NCI-H2227 (cell line): ENCODE results near the gene DRC7.
"Not testable (repeated sequence)": the region's sequence is repeated elsewhere in the genome, so short reads cannot be mapped to it uniquely, and the experiment has no call there.

Source experiments
- DNase-seq: peaks from one replicate; lab custom pipeline; 2025; ENCODE audit not compliant: unreplicated experiment; lab: John Stamatoyannopoulos, UW

Gene DRC7

GRCh38 chr16:57711346-57711745 is 16.7 kb downstream of the DRC7 start:
- no peak for DNase-seq

GRCh38 chr16:57711993-57712392 is 17.4 kb downstream of the DRC7 start:
- DNase-seq: no peak

- DNase-seq: not testable (repeated sequence)
These were observed 18.0 kb downstream of the DRC7 start for GRCh38 chr16:57712569-57712968.

DNA sequence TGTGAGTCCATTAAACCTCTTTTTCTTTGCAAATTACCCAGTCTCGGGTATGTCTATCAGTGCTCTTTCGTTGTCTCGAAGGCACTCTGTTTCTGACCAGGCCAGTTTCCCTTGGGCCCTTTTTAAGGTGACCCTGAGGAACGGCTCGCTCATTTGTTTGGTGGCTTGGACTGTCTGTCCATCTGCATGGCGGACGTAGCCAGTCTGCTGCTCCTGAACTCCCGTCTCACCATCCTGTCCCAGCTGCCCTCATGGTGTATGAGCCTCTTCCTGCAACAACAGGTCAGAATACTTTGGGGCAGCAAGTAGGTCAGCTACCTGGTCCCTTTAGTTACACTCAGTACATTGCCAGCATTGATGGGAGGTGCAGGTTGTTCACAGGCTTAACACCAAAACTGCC is 19.0 kb downstream of the DRC7 start:
- DNase-seq: no peak

GRCh38 chr16:57714047-57714446 is 19.4 kb downstream of the DRC7 start:
- no peak for DNase-seq

DNA sequence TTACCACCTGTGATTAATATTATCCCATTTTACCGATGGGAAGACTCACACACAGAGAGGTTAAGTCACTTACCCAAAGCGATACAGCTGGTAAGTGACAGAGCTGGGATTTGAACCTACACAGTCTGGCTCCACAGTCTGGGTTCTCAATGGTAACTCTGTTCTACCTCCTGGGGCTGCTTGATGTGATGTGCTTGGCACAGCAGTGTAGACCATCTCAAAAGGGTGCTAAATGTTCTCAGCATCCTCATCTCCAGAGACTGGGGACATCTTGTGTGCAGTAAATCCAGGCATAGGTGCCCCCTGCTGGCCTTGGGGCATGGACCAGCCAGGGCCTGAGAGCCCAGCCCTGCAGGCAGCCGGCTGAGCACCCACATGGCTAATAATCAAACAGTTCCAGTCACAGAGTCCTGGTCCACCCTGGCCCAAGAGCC is 25.6 kb downstream of the DRC7 start:
- DNase-seq: peak; percentile 8

GRCh38 chr16:57721356-57722209 is 27.0 kb downstream of the DRC7 start:
- DNase-seq: no peak

GRCh38 chr16:57722210-57722499 is 27.5 kb downstream of the DRC7 start:
- DNase-seq: no peak

DNA sequence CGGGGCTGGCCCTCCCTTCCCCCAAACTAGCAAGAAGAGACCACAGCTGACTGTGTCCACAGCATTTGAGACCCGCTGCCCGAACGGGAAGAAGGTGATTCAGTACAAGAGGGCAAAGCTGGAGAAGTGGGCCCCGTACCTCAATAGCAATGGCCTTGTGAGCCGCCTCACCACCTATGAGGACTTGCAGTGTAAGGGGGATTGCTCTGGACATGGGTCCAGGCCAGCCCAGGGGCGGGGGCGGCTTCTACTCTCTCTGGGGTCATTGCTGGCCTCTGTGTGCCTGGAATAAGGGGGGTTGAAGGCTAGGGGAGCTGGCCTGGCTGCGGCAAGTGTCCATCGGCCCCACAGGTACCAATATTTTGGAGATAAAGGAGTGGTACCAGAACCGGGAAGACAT is 28.0 kb downstream of the DRC7 start:
- DNase-seq: no peak

- DNase-seq: no peak
These were observed 28.6 kb downstream of the DRC7 start for GRCh38 chr16:57723170-57723569.

DNA sequence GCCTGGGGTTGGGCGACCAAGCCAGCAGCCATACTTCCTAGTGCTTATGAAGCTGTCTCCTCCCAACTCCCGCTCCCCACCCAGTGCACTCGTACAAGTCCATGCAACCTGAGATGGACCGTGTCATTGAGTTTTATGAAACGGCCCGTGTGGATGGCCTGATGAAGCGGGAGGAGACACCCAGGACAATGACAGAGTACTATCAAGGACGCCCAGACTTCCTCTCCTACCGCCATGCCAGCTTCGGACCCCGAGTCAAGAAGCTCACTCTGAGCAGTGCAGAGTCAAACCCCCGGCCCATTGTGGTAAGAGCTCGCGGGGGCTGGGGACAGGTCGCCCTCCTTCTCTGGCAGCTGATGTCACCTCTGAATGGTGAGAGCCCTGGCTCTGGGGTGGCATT is 29.9 kb downstream of the DRC7 start:
- DNase-seq: no peak

DNA sequence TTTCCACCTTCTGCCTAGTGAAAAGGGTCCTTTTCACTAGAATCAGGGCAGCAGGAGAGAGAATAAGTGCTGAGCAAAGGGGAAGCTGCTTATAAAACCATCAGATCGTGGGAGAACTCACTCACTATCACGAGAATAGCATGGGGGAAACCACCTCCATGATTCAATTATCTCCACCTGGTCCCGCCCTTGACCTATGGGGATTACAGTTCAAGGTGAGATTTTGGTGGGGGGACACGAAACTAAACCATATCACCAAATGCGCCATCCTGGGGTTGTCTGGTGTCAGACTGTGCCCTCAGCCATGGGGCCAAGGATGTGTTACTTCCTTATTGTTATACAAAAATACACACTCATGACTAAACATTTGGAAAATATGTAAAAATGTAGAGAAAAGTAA is 30.5 kb downstream of the DRC7 start:
- DNase-seq: no peak

DNA sequence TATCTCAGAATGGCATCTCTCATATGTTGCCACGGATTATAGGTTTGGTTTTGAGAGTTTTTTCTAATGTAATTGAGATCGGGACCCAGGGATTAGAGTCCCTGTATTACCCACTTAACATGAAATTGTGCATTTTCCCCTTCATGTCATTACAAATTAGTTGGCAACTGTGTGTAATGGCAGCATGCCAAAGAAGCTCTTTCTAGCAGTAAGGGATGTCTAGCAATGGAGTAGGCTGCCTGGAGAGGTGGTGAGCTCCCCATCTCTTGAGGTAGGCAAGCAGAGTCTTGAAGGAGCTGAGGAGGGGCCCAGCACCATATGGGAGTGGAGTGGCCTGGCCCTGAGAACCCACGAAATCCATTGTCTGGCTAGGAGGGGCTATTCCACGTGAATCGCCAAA is 30.9 kb downstream of the DRC7 start:
- DNase-seq: peak; percentile 15

GRCh38 chr16:57725976-57726375 is 31.4 kb downstream of the DRC7 start:
- no peak for DNase-seq

GRCh38 chr16:57726433-57726947 is 31.9 kb downstream of the DRC7 start:
- no peak for DNase-seq

- DNase-seq: no peak
These were observed 33.0 kb downstream of the DRC7 start for GRCh38 chr16:57727610-57728009.

DNA sequence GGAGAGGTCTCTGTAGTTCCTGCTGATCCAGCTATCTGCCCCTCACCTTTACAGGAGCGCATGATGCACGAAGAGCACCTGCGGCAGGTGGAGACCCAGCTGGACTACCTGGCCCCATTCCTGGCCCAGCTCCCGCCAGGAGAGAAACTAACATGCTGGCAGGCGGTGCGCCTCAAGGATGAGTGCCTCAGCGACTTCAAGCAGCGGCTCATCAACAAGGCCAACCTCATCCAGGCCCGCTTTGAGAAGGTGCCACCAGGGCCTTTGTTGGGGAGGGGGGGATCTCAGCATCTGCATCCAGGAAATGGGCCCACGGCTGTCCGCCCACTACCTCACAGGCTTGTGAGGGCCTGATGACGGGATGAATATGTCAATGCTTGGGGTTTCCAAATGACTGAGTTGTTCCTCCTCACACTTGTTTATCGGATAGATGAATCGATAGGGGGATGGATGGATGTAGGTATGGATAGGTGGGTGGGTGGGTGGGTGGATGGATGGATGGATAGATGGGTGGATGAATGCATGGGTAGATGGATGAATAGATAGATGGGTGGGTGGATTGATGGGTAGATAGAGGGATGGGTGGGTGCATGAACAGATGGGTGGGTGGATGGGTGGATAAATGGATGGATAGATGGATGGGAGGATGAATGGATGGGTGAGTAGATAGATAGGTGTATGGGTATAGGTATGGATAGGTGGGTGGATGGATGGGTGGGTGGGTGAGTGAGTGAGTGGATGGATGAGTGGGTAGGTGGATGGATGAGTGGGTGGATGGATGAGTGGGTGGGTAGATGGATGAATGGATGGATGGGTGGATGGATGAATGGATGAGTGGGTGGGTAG is 34.0 kb downstream of the DRC7 start:
- no peak for DNase-seq

GRCh38 chr16:57729182-57729484 is 34.5 kb downstream of the DRC7 start:
- DNase-seq: no peak

DNA sequence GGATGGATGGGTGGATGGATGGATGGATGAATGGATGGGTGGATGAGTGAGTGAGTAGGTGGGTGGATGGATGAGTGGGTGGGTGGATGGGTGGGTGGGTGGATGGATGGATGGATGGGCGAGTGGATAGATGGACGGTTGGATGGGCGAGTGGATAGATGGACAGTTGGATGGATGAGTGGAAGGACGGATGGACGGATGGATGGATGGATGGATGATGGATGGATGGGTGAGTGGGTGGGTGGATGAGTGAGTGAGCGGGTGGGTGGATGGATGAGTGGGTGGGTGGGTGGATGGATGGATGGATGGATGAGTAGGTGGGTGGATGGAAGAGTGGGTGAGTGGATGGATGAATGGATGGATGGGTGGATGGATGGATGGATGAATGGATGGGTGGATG is 35.2 kb downstream of the DRC7 start:
- not testable (repeated sequence) for DNase-seq

DNA sequence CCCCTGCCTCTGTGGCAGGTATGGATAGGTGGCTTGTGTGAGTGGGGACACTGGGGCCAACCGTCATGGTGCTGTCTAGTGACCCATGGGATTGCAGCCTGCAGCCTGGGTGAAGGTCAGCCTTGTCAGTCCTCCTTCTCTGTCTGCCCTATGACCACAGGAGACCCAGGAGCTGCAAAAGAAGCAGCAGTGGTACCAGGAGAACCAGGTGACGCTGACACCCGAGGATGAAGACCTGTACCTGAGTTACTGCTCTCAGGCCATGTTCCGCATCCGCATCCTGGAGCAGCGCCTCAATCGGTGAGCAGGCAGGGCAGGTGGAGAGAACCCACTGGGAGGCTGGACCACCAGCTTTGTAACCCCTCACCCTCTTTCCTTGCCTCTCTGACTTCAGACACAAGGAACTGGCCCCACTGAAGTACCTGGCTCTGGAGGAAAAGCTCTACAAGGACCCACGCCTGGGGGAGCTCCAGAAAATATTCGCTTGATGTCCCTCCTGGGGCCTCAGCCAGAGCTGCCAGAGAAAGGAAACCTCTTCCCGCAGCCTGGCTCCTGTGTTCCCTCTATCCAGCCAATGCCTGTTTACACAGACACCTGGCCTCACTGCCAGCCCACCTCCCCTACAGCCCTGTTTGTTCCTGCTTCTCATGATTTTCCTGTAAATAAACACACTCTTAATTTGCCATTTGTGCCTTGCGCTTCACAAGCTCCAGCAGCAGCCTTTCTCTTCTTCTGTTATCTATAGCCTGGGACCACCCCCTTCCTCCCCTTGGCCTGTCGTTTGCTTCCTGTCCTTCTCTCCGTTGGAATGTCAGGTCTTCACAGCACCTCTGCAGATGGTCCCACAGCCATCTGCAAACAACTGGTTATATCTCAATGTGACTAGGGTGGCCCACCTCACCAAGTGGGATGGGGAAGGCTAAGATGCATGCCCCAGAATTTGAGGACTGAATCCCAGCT is 36.4 kb downstream of the DRC7 start:
- DNase-seq: no peak

GRCh38 chr16:57732037-57732436 is 37.4 kb downstream of the DRC7 start:
- no peak for DNase-seq
